Retinal pigment epithelial cell (primary cell): ENCODE data around the gene PTPN4.
A peak's percentile ranks its signal among the peaks of the same experiment; 100 is the strongest.

Experiments used
- DNase-seq: peaks from one replicate; pipeline ENCODE4 v3.0.0-alpha.2; 2010; ENCODE audit warnings: low read depth
- H3K4me3 ChIP-seq: 2 replicates; pipeline ENCODE4 v1.5.1; 2011; ENCODE audit warnings: mild to moderate bottlenecking, low read length, control low read depth, moderate library complexity
- TF ChIP-seq, protein P1 (sequence below): conservative IDR thresholded peaks from 2 replicates; pipeline ENCODE4 v1.5.1; 2011; ENCODE audit warnings: low read depth, low read length, control low read depth, inconsistent platforms

The PTPN4 gene

DNA sequence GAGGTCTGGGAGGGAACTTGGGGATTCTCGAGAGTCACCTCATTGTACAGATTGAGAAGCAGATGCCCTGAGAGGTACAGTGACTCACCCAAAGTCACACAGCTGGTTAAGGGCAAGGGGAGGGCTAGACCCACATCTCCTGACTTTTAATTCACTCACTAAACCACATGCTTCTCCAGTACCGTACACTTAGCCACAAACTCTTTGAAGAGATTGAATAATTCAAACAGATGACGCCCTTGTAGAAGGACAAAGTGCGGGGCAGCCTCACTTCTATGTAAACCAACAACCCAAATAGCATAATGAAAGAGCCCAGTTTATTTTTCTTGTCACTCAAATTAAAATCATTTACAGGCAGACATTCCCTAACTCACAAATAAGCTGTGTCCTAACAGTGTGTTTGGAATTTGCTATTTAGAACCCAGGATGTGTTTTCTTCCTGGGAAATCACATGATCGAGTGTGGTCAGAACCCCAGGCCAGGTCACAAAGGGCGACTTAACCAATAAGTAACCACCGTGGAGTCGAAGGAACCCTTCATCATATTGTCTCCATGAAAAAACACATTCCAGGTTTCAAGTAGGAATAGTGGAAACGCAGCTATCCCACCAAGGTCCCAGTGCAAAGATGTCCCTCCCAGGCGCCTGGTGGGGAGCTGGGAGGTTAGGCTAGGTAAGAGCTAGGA, 35.8 kb upstream of the PTPN4 start:
- TF ChIP-seq, protein P1, sequence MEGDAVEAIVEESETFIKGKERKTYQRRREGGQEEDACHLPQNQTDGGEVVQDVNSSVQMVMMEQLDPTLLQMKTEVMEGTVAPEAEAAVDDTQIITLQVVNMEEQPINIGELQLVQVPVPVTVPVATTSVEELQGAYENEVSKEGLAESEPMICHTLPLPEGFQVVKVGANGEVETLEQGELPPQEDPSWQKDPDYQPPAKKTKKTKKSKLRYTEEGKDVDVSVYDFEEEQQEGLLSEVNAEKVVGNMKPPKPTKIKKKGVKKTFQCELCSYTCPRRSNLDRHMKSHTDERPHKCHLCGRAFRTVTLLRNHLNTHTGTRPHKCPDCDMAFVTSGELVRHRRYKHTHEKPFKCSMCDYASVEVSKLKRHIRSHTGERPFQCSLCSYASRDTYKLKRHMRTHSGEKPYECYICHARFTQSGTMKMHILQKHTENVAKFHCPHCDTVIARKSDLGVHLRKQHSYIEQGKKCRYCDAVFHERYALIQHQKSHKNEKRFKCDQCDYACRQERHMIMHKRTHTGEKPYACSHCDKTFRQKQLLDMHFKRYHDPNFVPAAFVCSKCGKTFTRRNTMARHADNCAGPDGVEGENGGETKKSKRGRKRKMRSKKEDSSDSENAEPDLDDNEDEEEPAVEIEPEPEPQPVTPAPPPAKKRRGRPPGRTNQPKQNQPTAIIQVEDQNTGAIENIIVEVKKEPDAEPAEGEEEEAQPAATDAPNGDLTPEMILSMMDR = no peak
- DNase-seq = no peak
- H3K4me3 ChIP-seq = no peak overlapping the region

DNA sequence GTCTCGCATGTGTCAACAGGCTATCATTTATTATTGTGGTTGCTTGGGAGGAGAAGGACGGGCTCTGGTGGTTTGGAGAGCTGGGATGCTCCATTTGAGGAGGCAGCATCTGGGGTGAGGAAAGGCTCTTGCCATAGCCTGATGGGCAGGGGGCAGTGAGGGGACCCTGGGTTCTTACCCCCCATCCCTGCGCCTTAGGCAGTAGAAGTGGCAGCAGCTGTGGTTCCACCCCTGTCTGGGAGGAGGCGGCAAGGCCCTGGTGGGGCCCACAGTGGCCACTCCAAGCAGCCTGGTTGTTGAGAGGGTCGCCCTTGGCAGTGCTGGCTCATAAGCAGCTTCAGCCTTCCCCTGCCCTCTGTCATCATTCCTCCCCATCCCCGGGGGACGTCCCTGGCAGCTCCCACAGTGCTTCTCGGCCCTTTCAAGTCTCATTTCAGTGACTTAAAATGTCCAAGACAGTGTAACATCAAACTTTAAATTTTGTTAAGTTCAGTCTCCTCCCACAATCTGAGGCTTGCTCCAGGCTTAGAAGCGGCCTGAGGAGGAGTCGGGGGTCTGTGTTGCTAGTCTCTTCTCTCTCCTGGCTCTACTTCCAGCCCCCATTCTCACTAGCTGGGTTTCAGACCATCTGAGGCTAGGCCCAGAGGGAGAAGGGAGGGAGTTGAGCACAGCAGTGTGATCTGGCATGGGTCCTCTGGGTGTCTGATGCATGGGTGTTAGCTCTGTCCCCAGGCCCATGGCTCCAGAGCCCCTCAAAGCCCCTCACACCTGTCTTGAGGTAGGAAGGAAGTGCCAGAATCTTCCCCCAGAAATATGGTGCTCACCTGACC, 34.9 kb upstream of the PTPN4 start:
- TF ChIP-seq, protein P1 = no peak
- no peak overlapping the region for H3K4me3 ChIP-seq
- DNase-seq = no peak

DNA sequence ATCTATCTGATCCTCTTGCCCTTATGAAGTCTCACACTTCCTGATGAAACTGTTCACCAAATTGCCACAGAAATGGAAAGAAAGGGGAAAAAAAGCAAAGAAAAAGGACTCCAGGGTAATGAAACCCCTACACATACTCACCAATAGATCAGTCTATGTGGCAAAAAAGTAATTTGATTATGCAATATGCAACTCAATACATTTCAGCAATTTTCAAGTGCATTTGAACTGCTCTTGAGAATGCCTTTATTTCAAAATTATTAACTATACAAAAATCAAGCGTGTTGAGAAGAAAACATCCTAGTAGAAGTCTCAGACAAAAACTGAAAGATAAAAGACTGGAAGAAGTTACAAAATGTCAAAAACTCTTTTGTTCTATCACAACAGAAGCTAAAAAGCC, 32.2 kb upstream of the PTPN4 start:
- DNase-seq = no peak
- TF ChIP-seq, protein P1 = no peak
- no peak overlapping the region for H3K4me3 ChIP-seq

DNA sequence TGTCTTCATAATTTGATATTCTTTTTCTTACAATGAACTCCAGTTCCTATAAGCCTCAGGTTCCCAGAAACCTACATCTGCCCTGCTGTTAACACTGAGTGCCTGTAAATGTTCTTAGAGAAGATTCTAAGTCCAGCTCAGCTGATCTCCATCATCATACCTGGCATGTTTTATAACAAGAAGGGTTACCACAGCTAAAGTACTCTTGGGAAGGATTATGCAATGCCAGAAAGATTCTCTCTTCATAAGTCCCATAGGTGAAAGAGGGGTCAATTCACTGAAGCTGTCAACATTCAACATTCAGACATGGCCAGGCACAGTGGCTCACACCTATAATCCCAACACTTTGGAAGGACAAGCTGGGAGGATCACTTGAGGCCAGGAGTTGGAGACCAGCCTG, 31.3 kb upstream of the PTPN4 start:
- DNase-seq = peak; percentile 9
- H3K4me3 ChIP-seq = no peak overlapping the region
- TF ChIP-seq, protein P1 = no peak

DNA sequence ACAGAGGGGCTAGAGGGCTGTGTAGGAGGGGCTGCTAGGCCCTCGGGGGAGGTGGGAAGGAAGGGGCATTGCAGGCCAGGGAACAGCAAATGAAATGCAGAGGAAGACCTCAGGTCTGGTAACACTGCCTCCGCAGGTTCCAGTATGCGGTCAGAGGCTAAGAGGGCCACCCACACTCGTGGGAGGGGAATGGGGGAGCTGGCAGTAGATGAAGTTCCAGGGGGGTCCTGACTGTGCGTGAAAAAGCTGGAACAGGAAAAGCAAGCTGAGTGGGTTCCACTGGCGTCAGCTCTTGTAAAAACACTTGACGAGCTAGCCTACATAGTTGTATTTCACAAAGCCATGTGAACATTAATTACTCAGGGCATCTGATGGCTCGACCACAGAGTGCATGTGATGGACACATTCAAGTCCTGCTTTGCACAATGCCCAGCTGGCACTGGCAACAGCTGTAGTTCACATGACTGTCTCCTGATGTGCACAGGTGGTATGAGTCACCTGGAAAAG, 29.0 kb upstream of the PTPN4 start:
- no peak overlapping the region for H3K4me3 ChIP-seq
- DNase-seq = no peak
- TF ChIP-seq, protein P1 = no peak

DNA sequence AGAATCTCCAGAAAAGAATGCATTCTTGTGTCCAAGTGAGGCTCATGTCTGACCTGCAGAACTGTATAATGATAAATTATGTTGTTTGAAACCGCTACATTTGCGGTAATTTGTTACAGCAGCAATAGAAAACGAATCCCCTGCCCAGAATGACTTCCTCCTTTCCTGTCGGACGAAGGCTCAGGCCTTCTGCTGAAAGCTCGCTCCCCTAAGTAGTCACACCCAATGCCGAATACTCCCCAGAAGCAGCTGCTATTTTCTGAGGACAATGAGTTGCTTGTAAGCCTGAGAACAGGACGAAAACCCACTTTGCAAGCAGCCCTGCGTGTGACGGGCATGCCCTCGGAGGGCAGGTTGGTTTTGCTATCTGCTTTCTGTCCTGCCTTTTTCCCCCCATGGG, 27.7 kb upstream of the PTPN4 start:
- TF ChIP-seq, protein P1 = no peak
- H3K4me3 ChIP-seq = no peak overlapping the region
- DNase-seq = no peak
